GM12801 (cell line): Measurements from ENCODE around the gene BRD1.

Experiments
- CTCF ChIP-seq: IDR thresholded peaks from one replicate; pipeline ENCODE4 v1.5.1; 2011; ENCODE audit warnings: control low read depth; ENCODE audit not compliant: insufficient read length; ENCODE audit errors: extremely low read depth

BRD1 gene

GRCh38 chr22:49792107-49792506, 35.6 kb downstream of the BRD1 start:
- no peak for TF ChIP-seq CTCF

- TF ChIP-seq CTCF: no peak
Observed at GRCh38 chr22:49791682-49792081, 36.0 kb downstream of the BRD1 start.

GRCh38 chr22:49790912-49791311, 36.8 kb downstream of the BRD1 start:
- TF ChIP-seq CTCF: no peak

- TF ChIP-seq CTCF: no peak
Observed at GRCh38 chr22:49789289-49790141, 38.2 kb downstream of the BRD1 start.

GRCh38 chr22:49788504-49788903, 39.2 kb downstream of the BRD1 start:
- no peak for TF ChIP-seq CTCF

- TF ChIP-seq CTCF: no peak
Observed at GRCh38 chr22:49787861-49788260, 39.8 kb downstream of the BRD1 start.

- TF ChIP-seq CTCF: no peak
Observed at GRCh38 chr22:49786976-49787706, 40.5 kb downstream of the BRD1 start.
